GM23338 (cell line): ENCODE results near the gene LNX2. TPM values are rescaled to one million over a fixed set of nuclear protein-coding genes. Genes with fewer than 3 reads are reported as not detected.

Source experiments
- ATAC-seq: fragments of 200-7000 bp; cut with Tn5 transposase; 3 replicates; pipeline ENCODE4 v1.9.1; 2020
- DNase-seq: peaks from one replicate; pipeline ENCODE4 v3.0.0-alpha.2; 2015; ENCODE audit warnings: low spot score
- H2AFZ ChIP-seq: fragments of 200-600 bp; sonication (generic); 2 replicates; pipeline ENCODE4 v1.8.0; 2016; ENCODE audit warnings: antibody characterized with exemption, mild to moderate bottlenecking, moderate library complexity
- H3F3A ChIP-seq: fragments of 200-600 bp; sonication (generic); replicated peaks from 2 replicates; pipeline ENCODE4 v1.8.0; 2017; ENCODE audit warnings: antibody characterized with exemption, mixed run types, low read depth
- H3K27ac ChIP-seq: fragments of 200-600 bp; sonication (generic); 2 replicates; pipeline ENCODE4 v1.6.1; 2016; ENCODE audit warnings: low read depth
- H3K27me3 ChIP-seq: fragments of 200-600 bp; sonication (generic); 2 replicates; pipeline ENCODE4 v1.8.0; 2016; ENCODE audit warnings: mild to moderate bottlenecking, mixed run types, moderate library complexity; ENCODE audit not compliant: insufficient read depth
- H3K36me3 ChIP-seq: fragments of 200-600 bp; sonication (generic); 2 replicates; pipeline ENCODE4 v1.8.0; 2016; ENCODE audit warnings: mild to moderate bottlenecking; ENCODE audit not compliant: insufficient read depth
- H3K4me1 ChIP-seq: fragments of 200-600 bp; sonication (generic); 2 replicates; pipeline ENCODE4 v1.8.0; 2016; ENCODE audit warnings: mild to moderate bottlenecking, moderate library complexity; ENCODE audit not compliant: insufficient read depth
- H3K4me2 ChIP-seq: fragments of 200-600 bp; sonication (generic); 2 replicates; pipeline ENCODE4 v1.7.1; 2017; ENCODE audit warnings: mixed run types
- H3K4me3 ChIP-seq: fragments of 200-600 bp; sonication (generic); 2 replicates; pipeline ENCODE4 v1.6.1; 2016; ENCODE audit warnings: mixed run types
- H3K79me2 ChIP-seq: fragments of 200-600 bp; sonication (generic); replicated peaks from 2 replicates; pipeline ENCODE4 v1.8.0; 2017; ENCODE audit warnings: mild to moderate bottlenecking; ENCODE audit not compliant: insufficient read depth
- H3K9me2 ChIP-seq: fragments of 200-600 bp; sonication (generic); 2 replicates; pipeline ENCODE4 v1.8.0; 2017; ENCODE audit not compliant: insufficient read depth
- H4K20me1 ChIP-seq: fragments of 200-600 bp; sonication (generic); replicated peaks from 2 replicates; pipeline ENCODE4 v1.8.0; 2017; ENCODE audit warnings: mild to moderate bottlenecking; ENCODE audit not compliant: insufficient read depth
- H3K27ac Mint-ChIP-seq: 2 replicates; pipeline ENCODE4 v1.8.0; 2020; ENCODE audit warnings: inconsistent platforms, mild to moderate bottlenecking, moderate library complexity, mixed read lengths
- H3K27me3 Mint-ChIP-seq: 3 replicates; pipeline ENCODE4 v1.8.0; 2022; ENCODE audit warnings: low read depth, mild to moderate bottlenecking, moderate library complexity, mixed read lengths, inconsistent platforms; ENCODE audit not compliant: insufficient read depth, poor library complexity
- H3K36me3 Mint-ChIP-seq: 3 replicates; pipeline ENCODE4 v1.8.0; 2021; ENCODE audit warnings: low read depth, mild to moderate bottlenecking, inconsistent platforms, moderate library complexity, mixed read lengths
- H3K4me1 Mint-ChIP-seq: 3 replicates; pipeline ENCODE4 v1.8.0; 2020; ENCODE audit warnings: mild to moderate bottlenecking, inconsistent platforms, mixed read lengths
- H3K4me3 Mint-ChIP-seq: 3 replicates; pipeline ENCODE4 v1.8.0; 2021; ENCODE audit warnings: moderate library complexity, mild to moderate bottlenecking, inconsistent platforms, mixed read lengths
- H3K9me3 Mint-ChIP-seq: 3 replicates; pipeline ENCODE4 v1.8.0; 2020; ENCODE audit warnings: moderate library complexity, mild to moderate bottlenecking, inconsistent platforms, mixed read lengths
- CREB1 ChIP-seq: fragments of 250-450 bp; sonication (Bioruptor Pico); IDR thresholded peaks from 2 replicates; pipeline ENCODE4 v1.5.0; 2020; ENCODE audit warnings: low read depth, mild to moderate bottlenecking, moderate library complexity
- CTCF ChIP-seq, 2 experiments: fragments of 200-600 bp in 1 of 2; sonication (generic) in 1 of 2; conservative IDR thresholded peaks; 2 replicates each; pipeline versions ENCODE4 v1.5.1 to v1.6.1; 2016 to 2017; ENCODE audit warnings: antibody characterized with exemption in 2 of 2, low read depth in 2 of 2, mild to moderate bottlenecking in 2 of 2, moderate library complexity in 1 of 2
- ETS1 ChIP-seq: IDR thresholded peaks from 2 replicates; pipeline ENCODE4 v1.6.1; 2016; ENCODE audit warnings: antibody characterized with exemption
- EZH2 ChIP-seq: fragments of 200-600 bp; sonication (generic); IDR thresholded peaks from one replicate; pipeline ENCODE4 v1.8.0; 2017; ENCODE audit warnings: antibody characterized with exemption, mild to moderate bottlenecking, low read depth; ENCODE audit not compliant: unreplicated experiment
- EZH2phosphoT487 ChIP-seq: fragments of 200-600 bp; sonication (generic); IDR thresholded peaks from one replicate; pipeline ENCODE4 v1.8.1; 2018; ENCODE audit warnings: antibody characterized with exemption; ENCODE audit not compliant: unreplicated experiment
- JUNB ChIP-seq: IDR thresholded peaks from one replicate; pipeline ENCODE4 v1.6.1; 2016; ENCODE audit warnings: antibody characterized with exemption; ENCODE audit not compliant: unreplicated experiment
- NANOG ChIP-seq: IDR thresholded peaks from 2 replicates; pipeline ENCODE4 v1.6.1; 2016; ENCODE audit warnings: antibody characterized with exemption, borderline replicate concordance
- POLR2AphosphoS5 ChIP-seq: IDR thresholded peaks from 2 replicates; pipeline ENCODE4 v1.6.1; 2016; ENCODE audit warnings: antibody characterized with exemption, low read depth
- REST ChIP-seq: IDR thresholded peaks from one replicate; pipeline ENCODE4 v1.6.1; 2018; ENCODE audit warnings: antibody characterized with exemption; ENCODE audit not compliant: unreplicated experiment
- STAT1 ChIP-seq: IDR thresholded peaks from one replicate; pipeline ENCODE4 v1.6.1; 2016; ENCODE audit warnings: antibody characterized with exemption; ENCODE audit not compliant: unreplicated experiment
- ZNF114 ChIP-seq: fragments of 250-450 bp; sonication (Bioruptor Pico); IDR thresholded peaks from 2 replicates; pipeline ENCODE4 v1.5.0; 2020; ENCODE audit warnings: mild to moderate bottlenecking, moderate library complexity
- ZNF331 ChIP-seq: fragments of 250-450 bp; sonication (Bioruptor Pico); IDR thresholded peaks from 2 replicates; pipeline ENCODE4 v1.5.0; 2020; ENCODE audit warnings: low read depth, mild to moderate bottlenecking, moderate library complexity
- polyA plus RNA-seq: library from polyadenylated mRNA; unstranded; fragments of >200 nt; fragmentation: Nextera tagmentation; extraction: Ambion mirVana; gene quantifications from 2 replicates; pipeline ENCODE4 v1.2.1, GENCODE V29; 2016
- total RNA-seq: library from RNA; depleted of rRNA; stranded (reverse); fragments of >200 nt; shearing (Covaris generic); gene quantifications from 2 replicates; pipeline ENCODE4 v1.2.3, GENCODE V29; 2014
- TF ChIP-seq, protein P1 (sequence below): fragments of 250-450 bp; sonication (Bioruptor Pico); IDR thresholded peaks from 2 replicates; pipeline ENCODE4 v1.5.0; 2020; ENCODE audit warnings: mild to moderate bottlenecking, moderate library complexity

LNX2 gene
- total and polyA plus RNA-seq, 2 experiments from 2014 or later = 3.7 to 18.0 TPM

GRCh38 chr13:27605099-27605498 lies 15.2 kb downstream of the LNX2 start:
- DNase-seq (no peak), ATAC-seq (no peak)
- H3K27ac Mint-ChIP-seq = no peak overlapping the region
- H3K4me1 ChIP-seq = peaks cover 19% of the 10 kb centered on the region
- no peaks in the 10 kb centered on the region for H3K9me2 ChIP-seq
- H3K27me3 ChIP-seq = no peaks in the 10 kb centered on the region
- H3K36me3 Mint-ChIP-seq = no peaks in the 10 kb centered on the region
- no peak overlapping the region for H3K4me3 ChIP-seq
- TF ChIP-seq REST (no peak), CREB1 (no peak), EZH2phosphoT487 (no peak), EZH2 (no peak), CTCF (conservative IDR thresholded peaks at IDR 0.05; ENCODE audit: low read depth in 2 of 2) (no peak), NANOG (no peak), STAT1 (no peak), ZNF331 (CRISPR knock-in tag) (no peak), JUNB (no peak), ETS1 (no peak), POLR2AphosphoS5 (no peak), ZNF114 (CRISPR knock-in tag) (no peak)
- TF ChIP-seq, protein P1, sequence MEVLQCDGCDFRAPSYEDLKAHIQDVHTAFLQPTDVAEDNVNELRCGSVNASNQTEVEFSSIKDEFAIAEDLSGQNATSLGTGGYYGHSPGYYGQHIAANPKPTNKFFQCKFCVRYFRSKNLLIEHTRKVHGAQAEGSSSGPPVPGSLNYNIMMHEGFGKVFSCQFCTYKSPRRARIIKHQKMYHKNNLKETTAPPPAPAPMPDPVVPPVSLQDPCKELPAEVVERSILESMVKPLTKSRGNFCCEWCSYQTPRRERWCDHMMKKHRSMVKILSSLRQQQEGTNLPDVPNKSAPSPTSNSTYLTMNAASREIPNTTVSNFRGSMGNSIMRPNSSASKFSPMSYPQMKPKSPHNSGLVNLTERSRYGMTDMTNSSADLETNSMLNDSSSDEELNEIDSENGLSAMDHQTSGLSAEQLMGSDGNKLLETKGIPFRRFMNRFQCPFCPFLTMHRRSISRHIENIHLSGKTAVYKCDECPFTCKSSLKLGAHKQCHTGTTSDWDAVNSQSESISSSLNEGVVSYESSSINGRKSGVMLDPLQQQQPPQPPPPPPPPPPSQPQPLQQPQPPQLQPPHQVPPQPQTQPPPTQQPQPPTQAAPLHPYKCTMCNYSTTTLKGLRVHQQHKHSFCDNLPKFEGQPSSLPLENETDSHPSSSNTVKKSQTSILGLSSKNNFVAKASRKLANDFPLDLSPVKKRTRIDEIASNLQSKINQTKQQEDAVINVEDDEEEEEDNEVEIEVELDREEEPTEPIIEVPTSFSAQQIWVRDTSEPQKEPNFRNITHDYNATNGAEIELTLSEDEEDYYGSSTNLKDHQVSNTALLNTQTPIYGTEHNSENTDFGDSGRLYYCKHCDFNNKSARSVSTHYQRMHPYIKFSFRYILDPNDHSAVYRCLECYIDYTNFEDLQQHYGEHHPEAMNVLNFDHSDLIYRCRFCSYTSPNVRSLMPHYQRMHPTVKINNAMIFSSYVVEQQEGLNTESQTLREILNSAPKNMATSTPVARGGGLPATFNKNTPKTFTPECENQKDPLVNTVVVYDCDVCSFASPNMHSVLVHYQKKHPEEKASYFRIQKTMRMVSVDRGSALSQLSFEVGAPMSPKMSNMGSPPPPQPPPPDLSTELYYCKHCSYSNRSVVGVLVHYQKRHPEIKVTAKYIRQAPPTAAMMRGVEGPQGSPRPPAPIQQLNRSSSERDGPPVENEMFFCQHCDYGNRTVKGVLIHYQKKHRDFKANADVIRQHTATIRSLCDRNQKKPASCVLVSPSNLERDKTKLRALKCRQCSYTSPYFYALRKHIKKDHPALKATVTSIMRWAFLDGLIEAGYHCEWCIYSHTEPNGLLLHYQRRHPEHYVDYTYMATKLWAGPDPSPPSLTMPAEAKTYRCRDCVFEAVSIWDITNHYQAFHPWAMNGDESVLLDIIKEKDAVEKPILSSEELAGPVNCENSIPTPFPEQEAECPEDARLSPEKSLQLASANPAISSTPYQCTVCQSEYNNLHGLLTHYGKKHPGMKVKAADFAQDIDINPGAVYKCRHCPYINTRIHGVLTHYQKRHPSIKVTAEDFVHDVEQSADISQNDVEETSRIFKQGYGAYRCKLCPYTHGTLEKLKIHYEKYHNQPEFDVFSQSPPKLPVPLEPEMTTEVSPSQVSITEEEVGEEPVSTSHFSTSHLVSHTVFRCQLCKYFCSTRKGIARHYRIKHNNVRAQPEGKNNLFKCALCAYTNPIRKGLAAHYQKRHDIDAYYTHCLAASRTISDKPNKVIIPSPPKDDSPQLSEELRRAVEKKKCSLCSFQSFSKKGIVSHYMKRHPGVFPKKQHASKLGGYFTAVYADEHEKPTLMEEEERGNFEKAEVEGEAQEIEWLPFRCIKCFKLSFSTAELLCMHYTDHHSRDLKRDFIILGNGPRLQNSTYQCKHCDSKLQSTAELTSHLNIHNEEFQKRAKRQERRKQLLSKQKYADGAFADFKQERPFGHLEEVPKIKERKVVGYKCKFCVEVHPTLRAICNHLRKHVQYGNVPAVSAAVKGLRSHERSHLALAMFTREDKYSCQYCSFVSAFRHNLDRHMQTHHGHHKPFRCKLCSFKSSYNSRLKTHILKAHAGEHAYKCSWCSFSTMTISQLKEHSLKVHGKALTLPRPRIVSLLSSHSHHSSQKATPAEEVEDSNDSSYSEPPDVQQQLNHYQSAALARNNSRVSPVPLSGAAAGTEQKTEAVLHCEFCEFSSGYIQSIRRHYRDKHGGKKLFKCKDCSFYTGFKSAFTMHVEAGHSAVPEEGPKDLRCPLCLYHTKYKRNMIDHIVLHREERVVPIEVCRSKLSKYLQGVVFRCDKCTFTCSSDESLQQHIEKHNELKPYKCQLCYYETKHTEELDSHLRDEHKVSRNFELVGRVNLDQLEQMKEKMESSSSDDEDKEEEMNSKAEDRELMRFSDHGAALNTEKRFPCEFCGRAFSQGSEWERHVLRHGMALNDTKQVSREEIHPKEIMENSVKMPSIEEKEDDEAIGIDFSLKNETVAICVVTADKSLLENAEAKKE (CRISPR knock-in tag) = no peak
- no peak overlapping the region for H3K4me2 ChIP-seq
- H3K36me3 ChIP-seq = no peaks in the 10 kb centered on the region
- H3K79me2 ChIP-seq = peaks cover 97% of the 10 kb centered on the region
- no peak overlapping the region for H3K4me3 Mint-ChIP-seq
- H3K4me1 Mint-ChIP-seq = peaks cover 28% of the 10 kb centered on the region
- peaks cover 18% of the 10 kb centered on the region for H4K20me1 ChIP-seq
- no peaks in the 10 kb centered on the region for H3K9me3 Mint-ChIP-seq
- no peaks in the 10 kb centered on the region for H3F3A ChIP-seq
- no peak overlapping the region for H3K27ac ChIP-seq
- no peak overlapping the region for H2AFZ ChIP-seq
- no peaks in the 10 kb centered on the region for H3K27me3 Mint-ChIP-seq
